Prostate gland (tissue), 2 donors: ENCODE data around the gene MTMR4.

Experiments
- POLR2A ChIP-seq: fragments of 450-650 bp; IDR thresholded peaks from one replicate; pipeline ENCODE4 v1.6.1; 2016; ENCODE audit warnings: antibody characterized with exemption, mild to moderate bottlenecking
- POLR2AphosphoS5 ChIP-seq: sonication (generic); formaldehyde crosslinking; IDR thresholded peaks from one replicate; pipeline ENCODE4 v1.6.1; 2017; ENCODE audit warnings: antibody characterized with exemption
- TF ChIP-seq, protein P1 (sequence below), 4 experiments: fragments of 200-600 bp in 2 of 4; fragments of 450-650 bp in 2 of 4; sonication (generic) in 2 of 4; IDR thresholded peaks; 1 replicate in 3 of 4; 2 replicates in 1 of 4; pipeline ENCODE4 v1.5.1; 2016 to 2019; ENCODE audit warnings: antibody characterized with exemption in 4 of 4, mild to moderate bottlenecking in 2 of 4, moderate library complexity in 2 of 4

DNA sequence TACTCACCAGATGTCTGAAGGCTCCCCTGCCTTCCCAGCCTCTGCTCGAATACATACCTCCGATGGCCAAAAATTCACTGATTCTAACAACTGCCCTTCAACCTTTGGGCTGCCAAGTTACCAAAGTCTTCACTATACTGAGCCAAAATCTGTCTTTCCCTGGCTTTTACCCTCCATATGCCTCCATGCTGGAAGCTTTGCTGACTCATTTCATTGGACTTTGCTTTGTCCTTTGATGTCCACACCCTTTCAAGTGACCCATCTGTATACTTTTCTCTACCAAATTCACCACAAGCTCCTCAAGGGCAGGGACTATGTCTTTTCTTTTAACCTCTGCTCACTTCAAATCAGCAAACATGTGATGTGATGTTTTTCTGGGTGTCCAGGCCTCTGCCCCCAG lies 21.0 kb upstream of the MTMR4 start:
- TF ChIP-seq, protein P1, sequence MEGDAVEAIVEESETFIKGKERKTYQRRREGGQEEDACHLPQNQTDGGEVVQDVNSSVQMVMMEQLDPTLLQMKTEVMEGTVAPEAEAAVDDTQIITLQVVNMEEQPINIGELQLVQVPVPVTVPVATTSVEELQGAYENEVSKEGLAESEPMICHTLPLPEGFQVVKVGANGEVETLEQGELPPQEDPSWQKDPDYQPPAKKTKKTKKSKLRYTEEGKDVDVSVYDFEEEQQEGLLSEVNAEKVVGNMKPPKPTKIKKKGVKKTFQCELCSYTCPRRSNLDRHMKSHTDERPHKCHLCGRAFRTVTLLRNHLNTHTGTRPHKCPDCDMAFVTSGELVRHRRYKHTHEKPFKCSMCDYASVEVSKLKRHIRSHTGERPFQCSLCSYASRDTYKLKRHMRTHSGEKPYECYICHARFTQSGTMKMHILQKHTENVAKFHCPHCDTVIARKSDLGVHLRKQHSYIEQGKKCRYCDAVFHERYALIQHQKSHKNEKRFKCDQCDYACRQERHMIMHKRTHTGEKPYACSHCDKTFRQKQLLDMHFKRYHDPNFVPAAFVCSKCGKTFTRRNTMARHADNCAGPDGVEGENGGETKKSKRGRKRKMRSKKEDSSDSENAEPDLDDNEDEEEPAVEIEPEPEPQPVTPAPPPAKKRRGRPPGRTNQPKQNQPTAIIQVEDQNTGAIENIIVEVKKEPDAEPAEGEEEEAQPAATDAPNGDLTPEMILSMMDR (IDR thresholded peaks at IDR 0.05), result no peak
- TF ChIP-seq POLR2A (no peak), POLR2AphosphoS5 (no peak)
